HCT116 (cell line): ENCODE data around the gene CSNK1D.
A peak's percentile ranks its signal among the peaks of the same experiment; 100 is the strongest.

Experiments
- ELF1 ChIP-seq: IDR thresholded peaks from 2 replicates; pipeline ENCODE4 v1.6.1; 2012; ENCODE audit warnings: low read depth, borderline replicate concordance
- EZH2 ChIP-seq: fragments of 200-600 bp; sonication (generic); IDR thresholded peaks from 2 replicates; pipeline ENCODE4 v1.6.1; 2017; ENCODE audit warnings: antibody characterized with exemption, mixed run types
- EZH2phosphoT487 ChIP-seq: fragments of 200-600 bp; IDR thresholded peaks from 2 replicates; pipeline ENCODE4 v1.6.1; 2018; ENCODE audit warnings: antibody characterized with exemption, borderline replicate concordance
- MAX ChIP-seq: IDR thresholded peaks from 2 replicates; pipeline ENCODE4 v1.6.1; 2012
- POLR2A ChIP-seq: IDR thresholded peaks from 2 replicates; pipeline ENCODE4 v1.7.0; 2011; ENCODE audit warnings: borderline replicate concordance; ENCODE audit not compliant: insufficient read depth, insufficient read length; ENCODE audit errors: extremely low read depth
- TF ChIP-seq, protein P1 (sequence below), 3 experiments: fragments of 200-600 bp in 1 of 3; sonication (generic) in 1 of 3; IDR thresholded peaks in 2 of 3; conservative IDR thresholded peaks in 1 of 3; 2 replicates each; pipeline ENCODE4 v1.5.1; 2012 to 2017; ENCODE audit warnings: low read depth in 2 of 3, low read length in 2 of 3, antibody characterized with exemption in 1 of 3, borderline replicate concordance in 1 of 3, control low read depth in 1 of 3, mild to moderate bottlenecking in 1 of 3, mixed read lengths in 1 of 3, mixed run types in 1 of 3, moderate library complexity in 1 of 3; ENCODE audit not compliant: insufficient read depth in 1 of 3

DNA sequence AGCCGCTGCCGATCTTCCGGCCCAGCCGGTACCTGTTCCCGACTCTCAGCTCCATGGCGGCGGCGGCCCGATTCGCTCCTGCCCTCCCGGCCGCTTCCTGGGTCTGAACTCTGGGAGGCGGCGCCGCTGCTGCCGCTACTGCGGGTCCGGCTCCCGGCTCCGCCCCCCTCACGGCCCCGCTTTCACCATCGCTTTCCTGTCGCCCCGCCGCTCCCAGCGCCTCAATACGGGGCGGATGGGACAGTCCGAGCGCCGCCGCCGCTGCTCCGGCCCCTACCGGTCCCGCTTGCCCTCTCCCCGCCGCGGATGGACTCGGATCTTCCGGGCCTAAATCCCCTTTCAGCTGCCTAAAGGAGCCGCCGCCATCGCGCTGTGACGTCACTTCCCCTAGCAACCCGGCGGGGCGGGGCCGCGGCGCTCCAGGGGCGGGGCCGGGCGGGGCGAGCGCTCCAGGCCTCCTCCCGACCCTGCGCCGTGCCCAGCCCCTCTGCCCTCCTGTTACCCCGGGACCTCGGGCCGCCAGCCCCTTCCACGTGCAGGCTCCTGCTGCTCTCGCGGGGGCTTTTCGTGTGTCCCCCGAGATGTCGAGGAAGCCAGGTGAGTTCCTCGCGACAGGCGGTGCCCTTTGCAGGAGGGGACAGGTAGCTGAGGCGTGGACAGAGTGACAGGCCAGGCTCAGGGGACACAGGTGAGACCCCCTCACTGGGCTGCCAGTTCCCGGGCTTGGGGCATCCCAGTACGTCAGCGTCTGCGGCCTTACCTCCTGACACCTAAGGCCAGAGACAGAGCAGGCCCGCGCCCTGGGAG, at the start of gene CSNK1D:
- TF ChIP-seq, protein P1, sequence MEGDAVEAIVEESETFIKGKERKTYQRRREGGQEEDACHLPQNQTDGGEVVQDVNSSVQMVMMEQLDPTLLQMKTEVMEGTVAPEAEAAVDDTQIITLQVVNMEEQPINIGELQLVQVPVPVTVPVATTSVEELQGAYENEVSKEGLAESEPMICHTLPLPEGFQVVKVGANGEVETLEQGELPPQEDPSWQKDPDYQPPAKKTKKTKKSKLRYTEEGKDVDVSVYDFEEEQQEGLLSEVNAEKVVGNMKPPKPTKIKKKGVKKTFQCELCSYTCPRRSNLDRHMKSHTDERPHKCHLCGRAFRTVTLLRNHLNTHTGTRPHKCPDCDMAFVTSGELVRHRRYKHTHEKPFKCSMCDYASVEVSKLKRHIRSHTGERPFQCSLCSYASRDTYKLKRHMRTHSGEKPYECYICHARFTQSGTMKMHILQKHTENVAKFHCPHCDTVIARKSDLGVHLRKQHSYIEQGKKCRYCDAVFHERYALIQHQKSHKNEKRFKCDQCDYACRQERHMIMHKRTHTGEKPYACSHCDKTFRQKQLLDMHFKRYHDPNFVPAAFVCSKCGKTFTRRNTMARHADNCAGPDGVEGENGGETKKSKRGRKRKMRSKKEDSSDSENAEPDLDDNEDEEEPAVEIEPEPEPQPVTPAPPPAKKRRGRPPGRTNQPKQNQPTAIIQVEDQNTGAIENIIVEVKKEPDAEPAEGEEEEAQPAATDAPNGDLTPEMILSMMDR (IDR thresholded peaks at IDR 0.05 in 2 of 3, conservative IDR thresholded peaks at IDR 0.05 in 1 of 3; ENCODE audit: borderline replicate concordance in 1 of 3, insufficient read depth in 1 of 3, low read depth in 2 of 3, low read length in 2 of 3): no peak
- TF ChIP-seq ELF1 (no peak), EZH2 (no peak), POLR2A (peak; percentile 71), MAX (peak; percentile 86), EZH2phosphoT487 (no peak)
